WTC11 (cell line): Measurements from ENCODE around the gene DAD1. TPM values are rescaled to one million over a fixed set of nuclear protein-coding genes. Genes with fewer than 3 reads are reported as not detected.

ENCODE experiments used
- ATAC-seq: fragments of 200-7000 bp; cut with Tn5 transposase; 2 replicates; pipeline ENCODE4 v1.10.0; 2021; ENCODE audit warnings: mild to moderate bottlenecking, moderate library complexity
- CTCF ChIA-PET: fragments of 300-600 bp; sonication (Branson Sonifier 250); formaldehyde crosslinking; loops from one replicate; lab custom pipeline; 2021; ENCODE audit warnings: antibody characterized with exemption; lab: Charles Lee
- POLR2A ChIA-PET: fragments of 350-600 bp; sonication (Branson Sonifier 250); formaldehyde crosslinking; loops from one replicate; lab custom pipeline; 2021; ENCODE audit warnings: antibody characterized with exemption; lab: Charles Lee
- DNase-seq: peaks from one replicate; pipeline ENCODE4 v3.0.0; 2021; ENCODE audit warnings: low spot score
- H3K27ac Mint-ChIP-seq: 2 replicates; pipeline ENCODE4 v1.8.0; 2021; ENCODE audit warnings: mixed read lengths
- H3K27me3 Mint-ChIP-seq: 2 replicates; pipeline ENCODE4 v1.8.0; 2021; ENCODE audit warnings: low read depth, mild to moderate bottlenecking, moderate library complexity, mixed read lengths
- H3K36me3 Mint-ChIP-seq: 2 replicates; pipeline ENCODE4 v1.8.0; 2021; ENCODE audit warnings: mixed read lengths
- H3K4me1 Mint-ChIP-seq: 2 replicates; pipeline ENCODE4 v1.8.0; 2022; ENCODE audit warnings: mixed read lengths
- H3K4me3 Mint-ChIP-seq: 2 replicates; pipeline ENCODE4 v1.8.0; 2021; ENCODE audit warnings: mild to moderate bottlenecking, moderate library complexity, mixed read lengths
- H3K9me3 Mint-ChIP-seq: 2 replicates; pipeline ENCODE4 v1.8.0; 2021; ENCODE audit warnings: mixed read lengths
- ATF1 ChIP-seq: sonication (generic); formaldehyde crosslinking; IDR thresholded peaks from 2 replicates; pipeline ENCODE4 v1.8.1; 2023; ENCODE audit warnings: mild to moderate bottlenecking, moderate library complexity, missing genetic modification reagents
- CREB1 ChIP-seq: sonication (generic); formaldehyde crosslinking; IDR thresholded peaks from 2 replicates; pipeline ENCODE4 v1.8.0; 2023; ENCODE audit warnings: mild to moderate bottlenecking, missing genetic modification reagents
- EMX1 ChIP-seq: fragments of 250-450 bp; sonication (Bioruptor Pico); IDR thresholded peaks from 2 replicates; pipeline ENCODE4 v1.8.0; 2021; ENCODE audit warnings: mild to moderate bottlenecking
- ESRRA ChIP-seq: sonication (generic); formaldehyde crosslinking; IDR thresholded peaks from 2 replicates; pipeline ENCODE4 v1.8.1; 2022; ENCODE audit warnings: mild to moderate bottlenecking, missing genetic modification reagents, borderline replicate concordance
- ETV6 ChIP-seq: sonication (generic); formaldehyde crosslinking; IDR thresholded peaks from 2 replicates; pipeline ENCODE4 v1.8.1; 2022; ENCODE audit warnings: mild to moderate bottlenecking, missing genetic modification reagents
- FOXJ3 ChIP-seq: sonication (generic); formaldehyde crosslinking; IDR thresholded peaks from 2 replicates; pipeline ENCODE4 v1.9.0; 2021; ENCODE audit warnings: missing genetic modification reagents, mild to moderate bottlenecking, borderline replicate concordance
- FOXP1 ChIP-seq: sonication (generic); formaldehyde crosslinking; IDR thresholded peaks from 2 replicates; pipeline ENCODE4 v1.8.0; 2022; ENCODE audit warnings: missing genetic modification reagents, mild to moderate bottlenecking, moderate library complexity, borderline replicate concordance
- GABPB1 ChIP-seq: sonication (generic); formaldehyde crosslinking; IDR thresholded peaks from 2 replicates; pipeline ENCODE4 v1.8.1; 2023; ENCODE audit warnings: mild to moderate bottlenecking, missing genetic modification reagents
- GTF2I ChIP-seq: fragments of 250-450 bp; sonication (Bioruptor Pico); conservative IDR thresholded peaks from 2 replicates; pipeline ENCODE4 v1.4.0; 2021; ENCODE audit warnings: mild to moderate bottlenecking
- JUN ChIP-seq: sonication (generic); formaldehyde crosslinking; IDR thresholded peaks from 2 replicates; pipeline ENCODE4 v1.8.0; 2023; ENCODE audit warnings: mild to moderate bottlenecking, missing genetic modification reagents
- MAX ChIP-seq: sonication (generic); formaldehyde crosslinking; IDR thresholded peaks from 2 replicates; pipeline ENCODE4 v1.8.0; 2022; ENCODE audit warnings: mild to moderate bottlenecking, missing genetic modification reagents
- MYBL2 ChIP-seq: sonication (generic); formaldehyde crosslinking; IDR thresholded peaks from 2 replicates; pipeline ENCODE4 v1.8.1; 2023; ENCODE audit warnings: mild to moderate bottlenecking, moderate library complexity, missing genetic modification reagents
- NFE2L1 ChIP-seq: sonication (generic); formaldehyde crosslinking; IDR thresholded peaks from 2 replicates; pipeline ENCODE4 v1.8.1; 2023; ENCODE audit warnings: missing genetic modification reagents
- RELA ChIP-seq: sonication (generic); formaldehyde crosslinking; IDR thresholded peaks from 2 replicates; pipeline ENCODE4 v1.8.1; 2022; ENCODE audit warnings: missing genetic modification reagents, mild to moderate bottlenecking, borderline replicate concordance
- SMAD4 ChIP-seq: sonication (generic); formaldehyde crosslinking; IDR thresholded peaks from 2 replicates; pipeline ENCODE4 v1.8.0; 2022; ENCODE audit warnings: mild to moderate bottlenecking, missing genetic modification reagents
- TCF7 ChIP-seq: sonication (generic); formaldehyde crosslinking; IDR thresholded peaks from 2 replicates; pipeline ENCODE4 v1.8.0; 2022; ENCODE audit warnings: mild to moderate bottlenecking, low read depth, missing genetic modification reagents, moderate library complexity
- TEAD1 ChIP-seq: sonication (generic); formaldehyde crosslinking; IDR thresholded peaks from 2 replicates; pipeline ENCODE4 v1.8.0; 2022; ENCODE audit warnings: mild to moderate bottlenecking, missing genetic modification reagents
- TEAD4 ChIP-seq: sonication (generic); formaldehyde crosslinking; IDR thresholded peaks from 2 replicates; pipeline ENCODE4 v1.8.0; 2022; ENCODE audit warnings: mild to moderate bottlenecking, missing genetic modification reagents
- ZBTB21 ChIP-seq: sonication (generic); formaldehyde crosslinking; IDR thresholded peaks from 2 replicates; pipeline ENCODE4 v1.8.1; 2023; ENCODE audit warnings: mild to moderate bottlenecking, missing genetic modification reagents, borderline replicate concordance
- total RNA-seq: library from RNA; stranded (reverse); gene quantifications from 3 replicates; pipeline ENCODE4 v1.2.3, GENCODE V29; 2021
- TF ChIP-seq, protein P1 (sequence below): sonication (generic); formaldehyde crosslinking; IDR thresholded peaks from 2 replicates; pipeline ENCODE4 v1.8.0; 2023; ENCODE audit warnings: mild to moderate bottlenecking, missing genetic modification reagents
- TF ChIP-seq, protein P2 (sequence below): fragments of 250-450 bp; sonication (Bioruptor Pico); IDR thresholded peaks from 2 replicates; pipeline ENCODE4 v1.8.0; 2021; ENCODE audit warnings: mild to moderate bottlenecking
- TF ChIP-seq, protein P3 (sequence below): sonication (generic); formaldehyde crosslinking; IDR thresholded peaks from 2 replicates; pipeline ENCODE4 v1.8.1; 2023; ENCODE audit warnings: mild to moderate bottlenecking, moderate library complexity, missing genetic modification reagents
- TF ChIP-seq, protein P4 (sequence below): sonication (generic); formaldehyde crosslinking; IDR thresholded peaks from 2 replicates; pipeline ENCODE4 v1.8.1; 2022; ENCODE audit warnings: low read depth, mild to moderate bottlenecking, moderate library complexity, missing genetic modification reagents, borderline replicate concordance

The DAD1 gene
- total RNA-seq, 1 experiment from 2014 or later = 125 TPM

DNA sequence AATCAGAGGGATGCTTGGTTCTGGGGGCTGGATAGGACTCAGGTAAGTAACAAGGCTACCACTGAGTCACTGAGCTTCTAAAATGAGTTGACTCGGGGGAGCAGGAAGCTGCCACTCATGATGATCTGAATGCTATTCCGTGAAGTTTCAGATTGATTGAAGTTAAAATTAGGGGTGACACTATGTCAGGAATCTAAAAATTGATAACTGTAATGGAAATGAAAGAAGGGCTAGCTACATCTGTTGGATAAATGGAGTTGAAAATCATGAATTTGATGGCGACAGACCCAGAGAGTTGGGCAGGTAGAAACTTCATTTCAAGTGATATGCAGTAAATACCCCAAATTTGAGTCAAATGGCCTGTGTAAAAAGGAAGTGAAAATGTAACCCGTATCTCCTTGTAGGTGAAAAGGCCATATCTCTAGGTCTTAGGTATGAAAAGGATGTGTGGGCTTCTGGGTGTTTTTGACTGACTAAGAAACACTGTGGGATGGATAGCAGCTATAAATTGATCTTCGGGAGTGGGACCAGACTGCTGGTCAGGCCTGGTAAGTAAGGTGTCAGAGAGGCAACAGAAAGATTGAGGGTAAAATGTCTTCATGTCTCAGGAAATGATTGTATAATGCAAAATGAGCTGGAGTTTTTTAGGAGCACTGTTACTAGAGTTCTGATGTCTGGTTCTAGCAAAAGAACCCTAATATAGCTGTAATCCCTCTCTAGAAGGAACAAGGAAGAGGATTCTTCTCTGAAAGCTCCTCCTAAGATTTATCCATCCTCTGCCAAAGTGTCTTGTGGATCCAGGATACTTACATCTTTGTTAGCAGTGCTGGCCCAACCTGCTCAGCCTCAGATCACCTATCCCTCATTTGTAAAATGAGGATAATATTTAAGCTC is 57.3 kb downstream of the DAD1 start (continued):
- TF ChIP-seq, protein P1, sequence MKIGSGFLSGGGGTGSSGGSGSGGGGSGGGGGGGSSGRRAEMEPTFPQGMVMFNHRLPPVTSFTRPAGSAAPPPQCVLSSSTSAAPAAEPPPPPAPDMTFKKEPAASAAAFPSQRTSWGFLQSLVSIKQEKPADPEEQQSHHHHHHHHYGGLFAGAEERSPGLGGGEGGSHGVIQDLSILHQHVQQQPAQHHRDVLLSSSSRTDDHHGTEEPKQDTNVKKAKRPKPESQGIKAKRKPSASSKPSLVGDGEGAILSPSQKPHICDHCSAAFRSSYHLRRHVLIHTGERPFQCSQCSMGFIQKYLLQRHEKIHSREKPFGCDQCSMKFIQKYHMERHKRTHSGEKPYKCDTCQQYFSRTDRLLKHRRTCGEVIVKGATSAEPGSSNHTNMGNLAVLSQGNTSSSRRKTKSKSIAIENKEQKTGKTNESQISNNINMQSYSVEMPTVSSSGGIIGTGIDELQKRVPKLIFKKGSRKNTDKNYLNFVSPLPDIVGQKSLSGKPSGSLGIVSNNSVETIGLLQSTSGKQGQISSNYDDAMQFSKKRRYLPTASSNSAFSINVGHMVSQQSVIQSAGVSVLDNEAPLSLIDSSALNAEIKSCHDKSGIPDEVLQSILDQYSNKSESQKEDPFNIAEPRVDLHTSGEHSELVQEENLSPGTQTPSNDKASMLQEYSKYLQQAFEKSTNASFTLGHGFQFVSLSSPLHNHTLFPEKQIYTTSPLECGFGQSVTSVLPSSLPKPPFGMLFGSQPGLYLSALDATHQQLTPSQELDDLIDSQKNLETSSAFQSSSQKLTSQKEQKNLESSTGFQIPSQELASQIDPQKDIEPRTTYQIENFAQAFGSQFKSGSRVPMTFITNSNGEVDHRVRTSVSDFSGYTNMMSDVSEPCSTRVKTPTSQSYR = no peak
- no peak for TF ChIP-seq SMAD4 (CRISPR knock-in tag)
- TF ChIP-seq, protein P2, sequence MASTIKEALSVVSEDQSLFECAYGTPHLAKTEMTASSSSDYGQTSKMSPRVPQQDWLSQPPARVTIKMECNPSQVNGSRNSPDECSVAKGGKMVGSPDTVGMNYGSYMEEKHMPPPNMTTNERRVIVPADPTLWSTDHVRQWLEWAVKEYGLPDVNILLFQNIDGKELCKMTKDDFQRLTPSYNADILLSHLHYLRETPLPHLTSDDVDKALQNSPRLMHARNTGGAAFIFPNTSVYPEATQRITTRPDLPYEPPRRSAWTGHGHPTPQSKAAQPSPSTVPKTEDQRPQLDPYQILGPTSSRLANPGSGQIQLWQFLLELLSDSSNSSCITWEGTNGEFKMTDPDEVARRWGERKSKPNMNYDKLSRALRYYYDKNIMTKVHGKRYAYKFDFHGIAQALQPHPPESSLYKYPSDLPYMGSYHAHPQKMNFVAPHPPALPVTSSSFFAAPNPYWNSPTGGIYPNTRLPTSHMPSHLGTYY (CRISPR knock-in tag) = no peak
- TF ChIP-seq FOXJ3 = no peak
- TF ChIP-seq, protein P3, sequence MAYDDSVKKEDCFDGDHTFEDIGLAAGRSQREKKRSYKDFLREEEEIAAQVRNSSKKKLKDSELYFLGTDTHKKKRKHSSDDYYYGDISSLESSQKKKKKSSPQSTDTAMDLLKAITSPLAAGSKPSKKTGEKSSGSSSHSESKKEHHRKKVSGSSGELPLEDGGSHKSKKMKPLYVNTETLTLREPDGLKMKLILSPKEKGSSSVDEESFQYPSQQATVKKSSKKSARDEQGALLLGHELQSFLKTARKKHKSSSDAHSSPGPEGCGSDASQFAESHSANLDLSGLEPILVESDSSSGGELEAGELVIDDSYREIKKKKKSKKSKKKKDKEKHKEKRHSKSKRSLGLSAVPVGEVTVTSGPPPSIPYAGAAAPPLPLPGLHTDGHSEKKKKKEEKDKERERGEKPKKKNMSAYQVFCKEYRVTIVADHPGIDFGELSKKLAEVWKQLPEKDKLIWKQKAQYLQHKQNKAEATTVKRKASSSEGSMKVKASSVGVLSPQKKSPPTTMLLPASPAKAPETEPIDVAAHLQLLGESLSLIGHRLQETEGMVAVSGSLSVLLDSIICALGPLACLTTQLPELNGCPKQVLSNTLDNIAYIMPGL (CRISPR knock-in tag) = no peak
- no peak for TF ChIP-seq ZBTB21 (CRISPR knock-in tag)
- no peak for TF ChIP-seq MYBL2 (CRISPR knock-in tag)
- no peak for TF ChIP-seq RELA
- TF ChIP-seq TCF7 (CRISPR knock-in tag) = no peak

DNA sequence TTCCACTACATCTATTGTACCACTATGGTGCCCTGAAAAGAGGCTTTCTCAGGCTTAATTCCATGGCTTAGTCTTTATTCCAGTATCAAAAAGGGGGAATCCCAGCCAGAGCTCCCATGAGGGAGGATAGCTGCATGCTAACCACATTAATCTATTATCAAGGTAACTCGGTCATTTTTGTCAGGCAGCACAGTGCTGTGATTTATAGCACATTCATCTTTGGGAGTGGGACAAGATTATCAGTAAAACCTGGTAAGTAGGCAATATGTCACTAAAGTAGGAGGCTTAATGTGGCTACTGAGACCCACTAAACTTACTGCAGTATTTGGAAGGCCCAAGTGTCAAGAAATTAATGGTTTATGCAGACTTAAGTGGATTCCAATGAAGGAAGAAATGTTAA is 58.9 kb downstream of the DAD1 start:
- no peaks in the 10 kb centered on the region for H3K27me3 Mint-ChIP-seq
- H3K4me3 Mint-ChIP-seq = no peak overlapping the region
- no peaks in the 10 kb centered on the region for H3K9me3 Mint-ChIP-seq
- ChIA-PET CTCF (interaction anchor here (1.6 kb wide), 1 partner anchor 30 kb away, joined by 3 read pairs; no protein-coding TSS in a partner anchor), POLR2A (no interaction called here)
- no peaks in the 10 kb centered on the region for H3K4me1 Mint-ChIP-seq
- DNase-seq (no peak), ATAC-seq (no peak)
- TF ChIP-seq MAX (CRISPR knock-in tag) = no peak
- no peak for TF ChIP-seq JUN (CRISPR knock-in tag)
- no peak for TF ChIP-seq GTF2I
- TF ChIP-seq, protein P4, sequence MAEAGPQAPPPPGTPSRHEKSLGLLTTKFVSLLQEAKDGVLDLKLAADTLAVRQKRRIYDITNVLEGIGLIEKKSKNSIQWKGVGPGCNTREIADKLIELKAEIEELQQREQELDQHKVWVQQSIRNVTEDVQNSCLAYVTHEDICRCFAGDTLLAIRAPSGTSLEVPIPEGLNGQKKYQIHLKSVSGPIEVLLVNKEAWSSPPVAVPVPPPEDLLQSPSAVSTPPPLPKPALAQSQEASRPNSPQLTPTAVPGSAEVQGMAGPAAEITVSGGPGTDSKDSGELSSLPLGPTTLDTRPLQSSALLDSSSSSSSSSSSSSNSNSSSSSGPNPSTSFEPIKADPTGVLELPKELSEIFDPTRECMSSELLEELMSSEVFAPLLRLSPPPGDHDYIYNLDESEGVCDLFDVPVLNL (CRISPR knock-in tag) = no peak
- no peak for TF ChIP-seq TEAD4
- no peak for TF ChIP-seq GABPB1
- TF ChIP-seq ETV6 (CRISPR knock-in tag) = no peak
- TF ChIP-seq ATF1 (CRISPR knock-in tag) = no peak
- TF ChIP-seq TEAD1 (CRISPR knock-in tag) = no peak
- no peak for TF ChIP-seq NFE2L1
- TF ChIP-seq FOXP1 (CRISPR knock-in tag) = no peak
- no peak for TF ChIP-seq EMX1 (CRISPR knock-in tag)
- no peak for TF ChIP-seq ESRRA (CRISPR knock-in tag)
- TF ChIP-seq CREB1 (CRISPR knock-in tag) = no peak
- no peak for TF ChIP-seq FOXJ3
- H3K36me3 Mint-ChIP-seq = no peaks in the 10 kb centered on the region
- H3K27ac Mint-ChIP-seq = no peak overlapping the region
